Mucosa of descending colon (tissue), 3 donors: Measurements from ENCODE around the gene ZSWIM8. TPM values are rescaled to one million over a fixed set of nuclear protein-coding genes. Genes with fewer than 3 reads are reported as not detected.

Source experiments
- ATAC-seq: fragments of 200-7000 bp; cut with Tn5 transposase; one replicate; pipeline ENCODE4 v1.9.1; 2020; ENCODE audit warnings: mild to moderate bottlenecking, moderate library complexity
- DNase-seq, 3 donors: peaks; one replicate each; pipeline ENCODE4 v3.0.0-alpha.2; 2020
- H3K36me3 ChIP-seq: fragments of 200-600 bp; one replicate; pipeline ENCODE4 v1.8.0; 2021; ENCODE audit warnings: low read depth, mild to moderate bottlenecking
- H3K4me1 ChIP-seq: fragments of 200-600 bp; one replicate; pipeline ENCODE4 v1.8.0; 2021; ENCODE audit warnings: low read depth, mild to moderate bottlenecking
- H3K4me3 ChIP-seq: fragments of 200-600 bp; one replicate; pipeline ENCODE4 v1.8.0; 2021; ENCODE audit warnings: mild to moderate bottlenecking
- H3K9me3 ChIP-seq: fragments of 200-600 bp; one replicate; pipeline ENCODE4 v1.8.0; 2021; ENCODE audit warnings: mild to moderate bottlenecking
- intact Hi-C, 2 donors: fragments of 100-400 bp; cut with DNase I in 1 of 2; cut with micrococcal nuclease in 1 of 2; formaldehyde crosslinking; loops; one replicate each; pipeline versions ENCODE4 v1.11.0 to v1.11.1; 2022; cut with DNase I, micrococcal nuclease
- total RNA-seq, 3 donors: library from RNA; stranded (reverse); fragmentation: NEBNext Ultra II Directional in 2 of 3; extraction: Animal tissue kit (Norgen Biotek cat#: 25700) in 2 of 3; gene quantifications; one replicate each; pipeline versions ENCODE4 v1.2.1 to v1.2.4, GENCODE V29; 2021 to 2023
- TF ChIP-seq, protein P1 (sequence below): fragments of 200-600 bp; IDR thresholded peaks from one replicate; pipeline ENCODE4 v1.8.0; 2022; ENCODE audit warnings: antibody characterized with exemption, mild to moderate bottlenecking
- donor health status: DM: no; HTN: no; CAD: no; lungs with moderate emphysema.
- donor health status: DM: no; HTN: no; CAD: no.
- donor health status: DM: no; HTN: yes; CAD: no.

Gene ZSWIM8
- total RNA-seq, 3 donors from 2014 or later, result 72.5 to 119 (median 90.1) TPM

DNA sequence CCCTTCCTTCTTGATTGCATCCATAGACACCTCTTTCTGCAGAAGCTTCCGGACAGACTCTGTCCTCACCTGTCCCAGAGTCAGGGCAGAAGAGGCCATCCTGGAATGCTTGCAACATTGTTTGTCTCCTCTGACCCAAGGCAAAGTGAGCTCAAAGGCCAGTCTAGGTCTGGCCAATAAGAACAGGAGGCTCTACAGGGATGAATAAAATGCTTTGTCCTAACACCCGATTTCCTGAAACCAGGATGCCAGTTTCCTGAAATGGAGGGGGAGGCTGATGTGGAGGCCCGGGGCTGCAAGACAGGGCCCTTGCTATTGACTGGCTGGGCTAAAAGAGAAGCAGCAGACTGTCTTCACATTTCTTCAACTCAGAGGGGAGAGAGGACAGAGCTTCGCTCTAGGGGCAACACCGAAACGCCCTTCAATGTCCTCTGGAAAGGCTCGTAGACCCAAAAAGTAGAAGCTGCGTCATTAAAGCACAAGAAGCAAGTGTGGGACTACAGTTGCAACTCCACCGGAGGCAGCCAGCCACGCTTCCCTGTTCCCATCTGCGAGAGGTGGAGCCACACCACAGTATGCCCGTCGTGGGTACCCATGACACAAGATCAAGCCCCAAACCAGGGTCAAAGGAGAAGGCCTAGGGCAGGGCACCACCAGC lies 55.1 kb downstream of the ZSWIM8 start:
- H3K36me3 ChIP-seq, result peaks cover 6% of the 10 kb centered on the region
- TF ChIP-seq, protein P1, sequence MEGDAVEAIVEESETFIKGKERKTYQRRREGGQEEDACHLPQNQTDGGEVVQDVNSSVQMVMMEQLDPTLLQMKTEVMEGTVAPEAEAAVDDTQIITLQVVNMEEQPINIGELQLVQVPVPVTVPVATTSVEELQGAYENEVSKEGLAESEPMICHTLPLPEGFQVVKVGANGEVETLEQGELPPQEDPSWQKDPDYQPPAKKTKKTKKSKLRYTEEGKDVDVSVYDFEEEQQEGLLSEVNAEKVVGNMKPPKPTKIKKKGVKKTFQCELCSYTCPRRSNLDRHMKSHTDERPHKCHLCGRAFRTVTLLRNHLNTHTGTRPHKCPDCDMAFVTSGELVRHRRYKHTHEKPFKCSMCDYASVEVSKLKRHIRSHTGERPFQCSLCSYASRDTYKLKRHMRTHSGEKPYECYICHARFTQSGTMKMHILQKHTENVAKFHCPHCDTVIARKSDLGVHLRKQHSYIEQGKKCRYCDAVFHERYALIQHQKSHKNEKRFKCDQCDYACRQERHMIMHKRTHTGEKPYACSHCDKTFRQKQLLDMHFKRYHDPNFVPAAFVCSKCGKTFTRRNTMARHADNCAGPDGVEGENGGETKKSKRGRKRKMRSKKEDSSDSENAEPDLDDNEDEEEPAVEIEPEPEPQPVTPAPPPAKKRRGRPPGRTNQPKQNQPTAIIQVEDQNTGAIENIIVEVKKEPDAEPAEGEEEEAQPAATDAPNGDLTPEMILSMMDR, result no peak
- ATAC-seq (no peak), DNase-seq (no peak)
- no peaks in the 10 kb centered on the region for H3K9me3 ChIP-seq
- H3K4me1 ChIP-seq, result no peaks in the 10 kb centered on the region
- no peak overlapping the region for H3K4me3 ChIP-seq
- intact Hi-C loops, result no loop called here

DNA sequence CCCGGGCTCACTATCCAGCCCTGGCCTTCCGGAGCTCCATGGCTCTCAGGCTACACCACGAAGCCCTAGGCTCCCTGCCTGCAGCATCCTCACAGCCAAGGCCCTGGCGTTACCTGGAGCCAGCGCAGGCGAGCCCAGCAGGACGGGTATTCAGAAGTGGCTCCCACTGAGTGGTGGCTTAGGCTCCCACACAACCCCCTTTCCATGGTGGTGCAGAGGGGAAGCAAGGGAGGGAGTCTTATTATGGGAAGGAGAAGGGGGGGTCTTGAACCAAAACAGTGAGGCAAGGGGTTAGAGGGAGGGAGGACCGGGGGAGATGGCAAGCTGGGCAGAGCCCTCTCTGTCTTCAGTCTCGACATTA lies 55.6 kb downstream of the ZSWIM8 start:
- peaks cover 6% of the 10 kb centered on the region for H3K36me3 ChIP-seq

DNA sequence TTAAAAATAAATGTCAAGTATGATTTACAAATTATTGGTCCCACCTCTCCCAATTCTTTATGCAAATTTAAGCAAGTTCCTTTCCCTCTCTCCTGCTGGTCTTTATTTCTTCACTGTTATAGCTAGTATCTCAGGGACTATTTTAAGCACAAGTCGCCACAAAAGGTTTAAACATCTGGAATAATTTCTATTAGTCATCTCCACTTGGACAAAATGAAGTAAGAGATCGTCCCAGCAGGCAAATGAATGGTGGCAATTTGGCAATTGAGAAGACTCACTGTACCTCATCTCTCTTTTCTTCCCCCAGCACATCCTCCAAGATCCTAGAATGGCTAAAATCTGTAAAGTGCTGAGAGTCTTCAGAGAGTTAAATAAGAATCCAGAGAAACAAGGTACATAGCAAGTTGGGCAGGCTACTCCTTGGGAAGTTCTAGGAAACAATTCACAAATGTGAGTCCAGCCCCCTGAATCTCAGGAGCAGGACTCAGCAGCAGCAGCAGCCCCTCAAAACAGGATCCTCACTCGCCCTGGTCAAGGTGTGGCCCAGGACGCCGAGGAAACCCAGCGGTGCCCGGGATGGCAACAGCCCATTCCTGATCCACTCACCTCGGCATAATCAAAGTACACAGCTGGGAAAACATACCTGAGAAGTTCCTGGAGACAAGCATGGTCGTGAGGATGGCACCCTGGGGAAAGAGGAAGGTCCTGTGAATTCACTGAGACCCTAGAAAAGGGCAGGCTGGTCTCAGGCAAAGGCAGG lies 56.3 kb downstream of the ZSWIM8 start:
- intact Hi-C loops, result no loop called here
- ATAC-seq, result no peak
- Histone ChIP-seq H3K4me1 (no peaks in the 10 kb centered on the region), H3K36me3 (peaks cover 6% of the 10 kb centered on the region), H3K9me3 (no peaks in the 10 kb centered on the region), H3K4me3 (no peak overlapping the region)
- TF ChIP-seq, protein P1, result no peak
- no peak for DNase-seq

More for the DNA sequence above, 55.6 kb downstream of the ZSWIM8 start:
- Histone ChIP-seq H3K4me3 (no peak overlapping the region), H3K4me1 (no peaks in the 10 kb centered on the region), H3K9me3 (no peaks in the 10 kb centered on the region)
- TF ChIP-seq, protein P1, result no peak
- DNase-seq (no peak), ATAC-seq (no peak)
- intact Hi-C loops, result no loop called here

DNA sequence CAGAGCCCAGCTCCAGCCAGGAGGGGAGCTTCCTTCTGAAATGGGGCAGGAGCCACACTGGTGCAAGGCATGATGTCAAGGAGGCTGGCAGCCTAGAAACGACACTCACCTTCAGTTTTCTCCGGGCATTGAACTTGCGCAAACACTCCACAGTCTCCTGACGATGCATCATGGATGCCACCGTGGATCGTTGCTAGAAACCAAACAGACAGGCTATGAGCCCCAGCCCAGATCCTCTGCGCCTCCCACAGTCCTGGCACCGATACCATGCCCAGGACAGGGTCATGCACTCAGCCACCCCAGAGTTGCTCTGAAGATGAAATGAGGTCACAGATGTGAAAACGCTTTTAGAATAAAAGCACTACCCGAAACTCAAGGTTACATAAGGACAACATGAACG lies 56.9 kb downstream of the ZSWIM8 start:
- peaks cover 10% of the 10 kb centered on the region for H3K36me3 ChIP-seq
- DNase-seq, result no peak
- H3K4me1 ChIP-seq, result no peaks in the 10 kb centered on the region
- H3K4me3 ChIP-seq, result no peak overlapping the region
- no peaks in the 10 kb centered on the region for H3K9me3 ChIP-seq
- TF ChIP-seq, protein P1, result no peak
- intact Hi-C loops, result no loop called here
- no peak for ATAC-seq

- DNase-seq (no peak), ATAC-seq (peak; percentile 79)
- TF ChIP-seq, protein P1, result no peak
- intact Hi-C loops, result no loop called here
- Histone ChIP-seq H3K9me3 (no peaks in the 10 kb centered on the region), H3K4me3 (no peak overlapping the region), H3K4me1 (no peaks in the 10 kb centered on the region), H3K36me3 (peaks cover 10% of the 10 kb centered on the region)
Observed at GRCh38 chr10:73843261-73843660, 57.9 kb downstream of the ZSWIM8 start.
